Testis (tissue), 2 donors: Measurements from ENCODE around the gene NAP1L5.

Source experiments
- CTCF ChIP-seq, 3 experiments: fragments of 450-650 bp in 2 of 3; fragments of 200-600 bp in 1 of 3; sonication (generic) in 1 of 3; IDR thresholded peaks; one replicate each; pipeline ENCODE4 v1.5.1; 2016 to 2019; ENCODE audit warnings: antibody characterized with exemption in 3 of 3, mild to moderate bottlenecking in 2 of 3, moderate library complexity in 1 of 3
- POLR2A ChIP-seq: fragments of 450-650 bp; IDR thresholded peaks from one replicate; pipeline ENCODE4 v1.6.1; 2017; ENCODE audit warnings: antibody characterized with exemption, mild to moderate bottlenecking, moderate library complexity

- TF ChIP-seq CTCF (IDR thresholded peaks at IDR 0.05) (no peak), POLR2A (no peak)
Measured at GRCh38 chr4:88702782-88703181, 5.2 kb upstream of the NAP1L5 start.
